Keratinocyte (primary cell): ENCODE measurements around the gene SPATA16.

Experiments
- EZH2 ChIP-seq: IDR thresholded peaks from one replicate; pipeline ENCODE4 v1.6.1; 2012; ENCODE audit warnings: inconsistent platforms, mild to moderate bottlenecking, low read length, moderate library complexity
- TF ChIP-seq, protein P1 (sequence below), 3 experiments: IDR thresholded peaks in 1 of 3; conservative IDR thresholded peaks in 1 of 3; optimal IDR thresholded peaks in 1 of 3; 2 replicates in 2 of 3; 3 replicates in 1 of 3; pipeline versions ENCODE3 to v1.5.1; 2011; ENCODE audit warnings: low read length in 3 of 3, mild to moderate bottlenecking in 3 of 3, moderate library complexity in 2 of 3, control low read depth in 1 of 3, inconsistent platforms in 1 of 3; ENCODE audit not compliant: insufficient read depth in 2 of 3; ENCODE audit errors: extremely low read depth in 1 of 3

DNA sequence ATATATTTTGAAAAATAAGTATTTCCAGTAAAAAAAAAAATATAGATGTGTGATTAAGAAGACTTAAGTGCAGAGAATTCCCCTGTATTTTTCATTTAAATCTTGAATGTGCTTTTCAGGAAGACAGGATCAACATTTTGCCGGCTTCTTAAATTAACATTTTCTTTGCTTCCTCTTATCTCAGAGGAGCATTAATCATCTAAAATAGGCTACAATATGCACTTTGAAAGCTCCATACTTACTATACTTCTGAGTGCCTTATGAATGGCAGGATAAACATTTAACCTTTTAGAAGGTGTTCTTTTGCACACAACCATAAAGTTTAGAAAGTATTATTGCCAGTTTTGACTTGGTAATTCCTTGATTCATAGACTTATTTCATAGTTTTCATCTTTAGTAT, 226.2 kb downstream of the SPATA16 start:
- TF ChIP-seq, protein P1, sequence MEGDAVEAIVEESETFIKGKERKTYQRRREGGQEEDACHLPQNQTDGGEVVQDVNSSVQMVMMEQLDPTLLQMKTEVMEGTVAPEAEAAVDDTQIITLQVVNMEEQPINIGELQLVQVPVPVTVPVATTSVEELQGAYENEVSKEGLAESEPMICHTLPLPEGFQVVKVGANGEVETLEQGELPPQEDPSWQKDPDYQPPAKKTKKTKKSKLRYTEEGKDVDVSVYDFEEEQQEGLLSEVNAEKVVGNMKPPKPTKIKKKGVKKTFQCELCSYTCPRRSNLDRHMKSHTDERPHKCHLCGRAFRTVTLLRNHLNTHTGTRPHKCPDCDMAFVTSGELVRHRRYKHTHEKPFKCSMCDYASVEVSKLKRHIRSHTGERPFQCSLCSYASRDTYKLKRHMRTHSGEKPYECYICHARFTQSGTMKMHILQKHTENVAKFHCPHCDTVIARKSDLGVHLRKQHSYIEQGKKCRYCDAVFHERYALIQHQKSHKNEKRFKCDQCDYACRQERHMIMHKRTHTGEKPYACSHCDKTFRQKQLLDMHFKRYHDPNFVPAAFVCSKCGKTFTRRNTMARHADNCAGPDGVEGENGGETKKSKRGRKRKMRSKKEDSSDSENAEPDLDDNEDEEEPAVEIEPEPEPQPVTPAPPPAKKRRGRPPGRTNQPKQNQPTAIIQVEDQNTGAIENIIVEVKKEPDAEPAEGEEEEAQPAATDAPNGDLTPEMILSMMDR (optimal IDR thresholded peaks at IDR 0.05 in 1 of 3, IDR thresholded peaks at IDR 0.05 in 1 of 3, conservative IDR thresholded peaks at IDR 0.05 in 1 of 3; ENCODE audit: extremely low read depth in 1 of 3, insufficient read depth in 2 of 3, low read length in 3 of 3): no peak
- TF ChIP-seq EZH2: no peak
